NCI-H82 treated with DMSO at 0.1 percent for 48 hours (cell line): ENCODE results near the gene TNS3.

Experiments used
- DNase-seq: peaks from one replicate; lab custom pipeline; 2025; ENCODE audit not compliant: unreplicated experiment; lab: John Stamatoyannopoulos, UW

Gene TNS3

GRCh38 chr7:47414342-47415317, 167.3 kb downstream of the TNS3 start:
- DNase-seq = no peak

GRCh38 chr7:47413526-47414341, 168.2 kb downstream of the TNS3 start:
- no peak for DNase-seq

GRCh38 chr7:47411901-47412300, 170.0 kb downstream of the TNS3 start:
- DNase-seq = no peak

DNA sequence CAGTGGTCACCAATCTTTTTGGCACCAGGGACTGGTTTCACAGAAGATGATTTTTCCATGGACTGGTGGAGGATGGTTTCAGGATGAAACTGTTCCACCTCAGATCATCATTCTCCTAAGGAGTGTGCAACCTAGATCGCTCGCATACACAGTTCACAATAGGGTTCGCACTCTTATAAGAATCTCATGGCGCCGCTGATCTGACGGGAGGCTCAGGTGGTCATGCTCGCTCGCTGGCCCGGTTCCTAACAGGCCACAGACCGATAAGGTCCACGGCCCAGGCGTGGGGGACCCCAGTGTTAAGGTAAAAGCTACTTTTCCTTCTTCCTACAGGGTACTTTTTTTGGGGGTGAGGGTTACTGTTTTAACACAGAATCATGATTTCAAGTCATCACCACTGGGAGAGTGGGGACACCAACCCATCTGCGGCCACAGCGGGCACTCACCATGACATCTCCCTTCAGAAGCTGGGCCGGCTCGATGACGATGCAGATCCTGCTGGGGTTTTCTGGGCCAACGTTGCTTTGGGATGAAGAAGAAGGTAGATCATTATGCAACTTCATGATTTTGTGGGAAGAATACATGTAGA, 170.5 kb downstream of the TNS3 start:
- DNase-seq = no peak

GRCh38 chr7:47408675-47409074, 173.2 kb downstream of the TNS3 start:
- DNase-seq = no peak

- DNase-seq = no peak
Observed at GRCh38 chr7:47407821-47408674, 173.9 kb downstream of the TNS3 start.

- DNase-seq = no peak
Observed at GRCh38 chr7:47407136-47407535, 174.8 kb downstream of the TNS3 start.

- no peak for DNase-seq
Observed at GRCh38 chr7:47406801-47407129, 175.1 kb downstream of the TNS3 start.

- no peak for DNase-seq
Observed at GRCh38 chr7:47405921-47406800, 175.8 kb downstream of the TNS3 start.

GRCh38 chr7:47405286-47405904, 176.5 kb downstream of the TNS3 start:
- no peak for DNase-seq

GRCh38 chr7:47404010-47404409, 177.9 kb downstream of the TNS3 start:
- no peak for DNase-seq

DNA sequence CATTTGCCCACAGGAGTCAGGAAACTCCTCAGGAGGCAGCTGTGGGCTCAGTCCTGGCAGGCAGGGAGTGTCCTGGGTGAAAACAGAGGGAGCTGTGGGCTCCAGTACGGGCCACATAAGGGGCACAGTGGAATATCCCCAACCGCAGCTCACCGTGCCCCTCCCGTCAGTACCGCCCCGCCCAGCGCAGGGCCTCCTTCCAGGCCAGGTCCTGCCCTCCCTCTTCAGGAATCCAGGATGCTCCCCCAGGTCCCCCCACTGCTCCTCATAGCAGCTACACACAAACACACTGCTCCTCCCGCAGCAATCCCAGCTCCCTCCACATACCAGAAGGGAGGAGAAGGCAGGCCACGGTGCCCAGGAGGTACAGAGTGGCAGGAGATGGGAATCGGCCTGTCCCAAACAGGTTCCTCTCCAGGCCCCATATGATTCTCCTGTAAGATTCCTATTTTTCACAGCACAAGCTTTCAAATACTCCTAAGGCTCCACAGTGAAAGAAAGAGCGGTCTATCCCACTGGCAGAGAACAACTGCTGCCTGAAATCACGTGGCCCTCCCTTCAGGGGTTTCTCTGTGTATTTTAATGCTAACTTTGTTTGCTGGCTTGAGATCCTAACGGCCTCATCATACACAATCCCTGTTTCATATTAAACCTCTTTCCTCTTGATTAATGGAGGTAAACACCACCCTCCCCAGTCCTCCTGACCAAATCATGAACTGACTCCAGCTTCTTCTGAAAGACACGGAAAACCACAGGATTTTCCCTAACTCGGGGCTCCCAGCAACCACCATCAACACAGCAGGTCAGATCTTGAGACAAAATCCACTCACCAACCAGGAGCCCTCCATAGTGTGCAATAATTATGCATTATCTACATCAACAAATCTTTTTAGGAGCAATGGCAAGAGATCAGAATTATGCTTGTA, 178.7 kb downstream of the TNS3 start:
- no peak for DNase-seq

GRCh38 chr7:47401611-47402570, 180.0 kb downstream of the TNS3 start:
- no peak for DNase-seq

DNA sequence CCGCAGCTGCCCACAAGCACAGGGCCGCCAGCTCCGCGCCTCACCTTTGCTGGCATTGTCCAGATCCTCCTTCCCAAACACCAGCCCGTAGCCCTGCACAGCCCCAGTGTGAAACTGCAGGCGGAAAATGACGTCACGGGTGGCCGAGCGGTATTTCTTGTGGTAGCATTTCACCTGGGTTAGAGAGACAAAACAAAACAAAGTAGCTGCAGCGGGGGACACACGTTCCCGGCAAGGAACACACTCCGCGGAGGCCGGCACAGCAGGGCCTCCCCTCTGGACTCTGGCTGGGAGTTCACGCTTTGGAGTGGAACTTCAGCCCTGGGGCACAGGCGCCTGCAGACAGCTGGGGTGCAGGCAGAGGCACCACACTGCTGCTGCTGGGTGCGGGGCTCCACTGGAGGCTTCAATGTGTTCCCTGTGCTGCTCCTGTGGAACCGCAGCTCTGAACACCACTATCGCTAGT, 181.1 kb downstream of the TNS3 start:
- no peak for DNase-seq

DNA sequence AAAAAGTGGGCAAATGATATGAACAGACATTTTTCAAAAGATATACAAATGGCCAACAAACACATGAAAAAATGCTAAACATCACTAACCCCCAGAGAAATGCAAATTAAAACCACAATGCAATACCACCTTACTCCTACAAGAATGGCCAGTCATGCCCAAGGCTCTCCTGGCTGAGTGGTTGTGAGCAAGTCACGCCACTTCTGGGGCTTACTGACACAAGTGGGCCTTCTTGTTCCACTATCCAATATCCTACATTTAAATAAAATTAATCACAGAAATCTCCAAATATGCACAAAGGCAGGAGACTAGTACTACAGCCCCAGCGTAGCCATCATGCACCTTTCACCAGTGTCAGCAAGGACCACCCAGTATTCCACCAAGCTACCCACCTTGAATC, 181.9 kb downstream of the TNS3 start:
- no peak for DNase-seq

DNA sequence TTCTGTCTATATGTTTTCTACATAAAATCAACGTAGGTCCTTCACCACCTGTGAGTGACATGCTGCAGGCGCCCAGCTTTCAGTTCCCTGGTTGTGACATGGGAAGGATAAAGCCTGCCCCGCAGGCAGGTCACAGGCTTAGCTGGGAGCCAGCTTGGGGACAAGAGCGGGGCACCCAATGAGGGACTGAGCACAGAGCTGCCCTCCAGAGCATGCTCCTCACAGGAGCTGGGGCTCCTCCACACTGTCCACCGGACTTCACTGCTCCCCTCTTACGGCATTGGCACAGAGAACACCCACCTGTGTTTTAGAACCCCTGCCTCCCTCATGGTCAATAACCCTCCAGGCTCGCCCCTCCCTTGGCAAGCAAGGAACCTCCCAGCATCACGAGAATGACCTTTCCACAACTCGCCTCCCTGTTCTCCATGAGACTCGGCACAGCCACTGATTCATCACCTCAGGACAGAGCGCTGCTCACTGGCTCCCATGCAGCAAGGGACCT, 187.1 kb downstream of the TNS3 start:
- no peak for DNase-seq

DNA sequence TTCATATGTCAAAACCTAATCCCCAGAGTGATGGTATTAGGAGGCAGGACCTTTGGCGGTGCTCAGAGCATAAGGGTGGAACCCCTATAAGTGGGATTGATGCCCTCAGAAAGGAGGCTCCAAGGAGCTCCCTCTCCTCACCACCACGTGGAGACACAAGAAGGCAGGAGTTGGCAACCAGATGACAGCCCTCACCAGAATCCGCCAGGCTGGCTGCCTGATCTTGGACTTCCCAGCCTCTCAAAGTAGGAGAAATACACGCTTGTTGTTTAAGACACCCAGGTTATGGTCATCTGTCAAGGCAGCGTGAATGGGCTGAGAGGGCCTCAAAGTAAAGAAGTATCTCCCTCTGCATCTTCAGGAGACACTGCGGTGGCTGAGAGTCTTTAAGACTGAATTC, 187.7 kb downstream of the TNS3 start:
- DNase-seq = no peak
